Gastroesophageal sphincter (tissue), 4 donors: ENCODE results near the gene SDK1. TPM values are rescaled to one million over a fixed set of nuclear protein-coding genes. Genes with fewer than 3 reads are reported as not detected.

Source experiments
- ATAC-seq: fragments of 150-250 bp; one replicate; pipeline ENCODE4 v1.9.1; 2016; ENCODE audit warnings: mild to moderate bottlenecking, moderate library complexity
- H3K27ac ChIP-seq, 4 donors: fragments of 200-600 bp; sonication (generic) in 3 of 4; 1 replicate in 3 of 4; 2 replicates in 1 of 4; pipeline ENCODE4 v1.5.1; 2016 to 2019
- H3K27me3 ChIP-seq: fragments of 200-600 bp; sonication (generic); one replicate; pipeline ENCODE4 v1.5.1; 2019
- H3K36me3 ChIP-seq, 2 donors: fragments of 200-600 bp; sonication (generic); one replicate each; pipeline ENCODE4 v1.5.1; 2019; ENCODE audit warnings: control low read depth in 1 of 2
- H3K4me1 ChIP-seq, 3 donors: fragments of 200-600 bp; sonication (generic); 1 replicate in 2 of 3; 2 replicates in 1 of 3; pipeline ENCODE4 v1.5.1; 2016 to 2019; ENCODE audit warnings: control low read depth in 2 of 3
- H3K4me3 ChIP-seq, 2 donors: fragments of 200-600 bp; sonication (generic); one replicate each; pipeline ENCODE4 v1.5.1; 2019; ENCODE audit warnings: mild to moderate bottlenecking in 1 of 2, moderate library complexity in 1 of 2
- H3K9me3 ChIP-seq, 3 donors: fragments of 200-600 bp; sonication (generic); one replicate each; pipeline ENCODE4 v1.5.1; 2017 to 2019; ENCODE audit warnings: control low read depth in 2 of 3
- EP300 ChIP-seq: sonication (generic); formaldehyde crosslinking; IDR thresholded peaks from one replicate; pipeline ENCODE4 v1.6.1; 2017; ENCODE audit warnings: antibody characterized with exemption, mild to moderate bottlenecking
- POLR2A ChIP-seq, 2 donors: fragments of 450-650 bp; IDR thresholded peaks; one replicate each; pipeline ENCODE4 v1.6.1; 2017; ENCODE audit warnings: antibody characterized with exemption in 2 of 2, mild to moderate bottlenecking in 2 of 2, moderate library complexity in 1 of 2
- POLR2AphosphoS5 ChIP-seq: sonication (generic); formaldehyde crosslinking; IDR thresholded peaks from one replicate; pipeline ENCODE4 v1.6.1; 2017; ENCODE audit warnings: antibody characterized with exemption
- WGBS, 2 donors: methylation state at CpG; one replicate each; pipeline ENCODE4 v1.1.5; 2018; ENCODE audit warnings: low coverage in 1 of 2; 5-methylcytosine and 5-hydroxymethylcytosine counted together
- total RNA-seq, 4 donors: library from RNA; depleted of rRNA; stranded (reverse); fragments of >200 nt; gene quantifications; one replicate each; pipeline ENCODE4 v1.1.0, GENCODE V29; 2016
- TF ChIP-seq, protein P1 (sequence below), 4 experiments: fragments of 200-600 bp in 2 of 4; fragments of 450-650 bp in 2 of 4; sonication (generic) in 1 of 4; IDR thresholded peaks; one replicate each; pipeline ENCODE4 v1.5.1; 2017 to 2019; ENCODE audit warnings: antibody characterized with exemption in 4 of 4, mild to moderate bottlenecking in 2 of 4, moderate library complexity in 2 of 4

The SDK1 gene
- total RNA-seq, 4 donors from 2014 or later, result 6.1 to 13.6 (median 8.7) TPM

DNA sequence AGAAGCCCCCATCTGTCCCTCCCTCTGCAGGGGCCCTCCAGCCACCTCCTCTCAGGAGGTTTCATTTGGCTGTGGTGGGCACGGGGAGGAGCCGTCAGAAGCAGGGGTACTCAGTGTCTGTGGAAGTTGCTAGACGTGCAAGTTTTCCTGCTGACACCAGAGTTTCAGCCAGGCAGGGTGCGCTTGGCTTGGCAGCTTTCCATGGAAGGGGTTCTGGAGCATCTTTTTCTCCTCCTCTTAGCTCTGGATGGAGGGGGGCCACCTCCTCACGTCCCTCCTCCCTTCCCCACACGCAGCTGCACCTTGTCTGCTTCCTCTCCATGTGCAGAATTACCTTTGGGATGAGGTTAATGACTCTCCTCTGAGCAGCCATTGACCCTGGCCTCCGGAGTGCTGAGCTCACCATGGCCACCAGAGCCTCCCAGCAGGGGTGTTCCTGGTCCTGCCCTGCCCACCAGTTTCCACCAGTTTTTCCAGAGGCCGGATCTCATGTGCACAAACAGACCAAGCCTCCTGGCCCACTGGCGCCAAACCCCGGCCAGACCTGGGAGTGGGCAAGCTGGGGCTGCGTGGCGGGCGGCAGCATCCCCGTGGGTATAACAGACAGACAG, 801.3 kb downstream of the SDK1 start:
- Histone ChIP-seq H3K27me3 (no peaks in the 10 kb centered on the region), H3K36me3 (no peaks in the 10 kb centered on the region), H3K4me1 (no peaks in the 10 kb centered on the region), H3K27ac (no peak overlapping the region), H3K4me3 (no peak overlapping the region), H3K9me3 (no peaks in the 10 kb centered on the region)
- ATAC-seq, result peak; percentile 34
- 40 to 43% methylated on average over 1 to 5 of the region's 14 CpGs for WGBS, 2 donors
- TF ChIP-seq POLR2A (IDR thresholded peaks at IDR 0.05) (no peak), POLR2AphosphoS5 (no peak), EP300 (no peak)
- TF ChIP-seq, protein P1, sequence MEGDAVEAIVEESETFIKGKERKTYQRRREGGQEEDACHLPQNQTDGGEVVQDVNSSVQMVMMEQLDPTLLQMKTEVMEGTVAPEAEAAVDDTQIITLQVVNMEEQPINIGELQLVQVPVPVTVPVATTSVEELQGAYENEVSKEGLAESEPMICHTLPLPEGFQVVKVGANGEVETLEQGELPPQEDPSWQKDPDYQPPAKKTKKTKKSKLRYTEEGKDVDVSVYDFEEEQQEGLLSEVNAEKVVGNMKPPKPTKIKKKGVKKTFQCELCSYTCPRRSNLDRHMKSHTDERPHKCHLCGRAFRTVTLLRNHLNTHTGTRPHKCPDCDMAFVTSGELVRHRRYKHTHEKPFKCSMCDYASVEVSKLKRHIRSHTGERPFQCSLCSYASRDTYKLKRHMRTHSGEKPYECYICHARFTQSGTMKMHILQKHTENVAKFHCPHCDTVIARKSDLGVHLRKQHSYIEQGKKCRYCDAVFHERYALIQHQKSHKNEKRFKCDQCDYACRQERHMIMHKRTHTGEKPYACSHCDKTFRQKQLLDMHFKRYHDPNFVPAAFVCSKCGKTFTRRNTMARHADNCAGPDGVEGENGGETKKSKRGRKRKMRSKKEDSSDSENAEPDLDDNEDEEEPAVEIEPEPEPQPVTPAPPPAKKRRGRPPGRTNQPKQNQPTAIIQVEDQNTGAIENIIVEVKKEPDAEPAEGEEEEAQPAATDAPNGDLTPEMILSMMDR (IDR thresholded peaks at IDR 0.05), result no peak

DNA sequence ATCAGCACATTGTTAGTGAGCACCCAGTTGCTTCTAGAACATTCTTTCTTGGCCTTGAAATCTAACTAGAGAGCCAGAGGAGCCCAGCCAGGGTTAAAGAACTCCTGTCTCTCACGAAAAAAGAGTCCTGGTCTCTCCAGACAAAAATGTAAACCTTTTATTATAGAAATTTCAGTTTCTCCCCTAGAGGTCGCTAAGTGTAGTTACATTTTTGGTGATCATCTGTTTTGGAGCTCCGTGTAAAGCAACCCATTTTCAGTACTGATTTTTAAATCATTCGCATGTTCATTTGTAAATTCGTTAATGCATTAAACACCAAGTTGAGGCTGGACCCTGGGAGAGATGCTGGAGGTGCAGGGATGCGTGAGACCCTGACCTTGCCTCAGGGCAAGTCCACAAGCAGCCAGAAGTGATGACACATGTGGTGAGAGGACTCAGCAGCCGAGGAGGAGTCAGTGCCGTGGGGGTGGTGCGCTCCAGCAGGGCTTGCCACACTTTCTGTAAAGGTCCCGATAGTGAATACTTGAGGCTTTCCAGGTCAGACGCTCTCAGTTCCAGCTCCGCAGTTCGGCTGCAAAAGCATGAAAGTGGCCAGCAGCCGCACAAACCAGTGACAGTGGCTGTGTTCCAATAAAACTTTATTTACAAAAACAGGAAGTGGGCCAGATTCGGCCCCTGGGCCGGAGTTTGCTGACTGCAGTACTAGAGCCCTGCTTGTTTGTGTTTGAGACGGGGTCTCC, 802.5 kb downstream of the SDK1 start:
- H3K9me3 ChIP-seq, result no peaks in the 10 kb centered on the region
- ATAC-seq, result no peak
- H3K27ac ChIP-seq, result no peak overlapping the region
- no peaks in the 10 kb centered on the region for H3K27me3 ChIP-seq
- 81 to 91% methylated on average over 6 to 16 of the region's 17 CpGs for WGBS, 2 donors
- no peak overlapping the region for H3K4me3 ChIP-seq
- no peaks in the 10 kb centered on the region for H3K36me3 ChIP-seq
- H3K4me1 ChIP-seq, result no peaks in the 10 kb centered on the region
- no peak for TF ChIP-seq EP300
- no peak for TF ChIP-seq POLR2AphosphoS5
- TF ChIP-seq POLR2A (IDR thresholded peaks at IDR 0.05), result no peak
- TF ChIP-seq, protein P1 (IDR thresholded peaks at IDR 0.05), result no peak

DNA sequence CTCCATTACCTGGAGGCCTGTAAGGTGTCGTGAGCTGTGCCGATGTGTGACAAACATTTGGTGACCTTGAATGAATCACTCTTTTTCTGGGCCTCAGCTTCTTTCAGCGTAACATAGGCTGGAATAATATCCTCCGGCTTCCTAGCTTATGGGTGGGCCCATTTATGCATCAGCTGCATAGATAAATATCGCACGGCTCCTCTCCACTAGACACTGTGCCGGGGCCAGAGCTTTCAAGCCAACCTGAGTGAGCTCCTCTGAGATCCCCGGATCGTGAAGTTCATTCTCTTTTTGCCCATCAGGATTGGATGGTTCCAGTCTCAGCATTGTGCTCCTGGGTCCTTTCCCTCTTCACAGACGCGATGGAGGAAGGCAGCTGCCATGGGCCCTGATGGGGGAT, 806.8 kb downstream of the SDK1 start:
- Histone ChIP-seq H3K4me3 (no peak overlapping the region), H3K36me3 (no peaks in the 10 kb centered on the region), H3K27ac (no peak overlapping the region), H3K27me3 (no peaks in the 10 kb centered on the region), H3K4me1 (no peaks in the 10 kb centered on the region), H3K9me3 (no peaks in the 10 kb centered on the region)
- no peak for ATAC-seq
- TF ChIP-seq POLR2AphosphoS5, result no peak
- TF ChIP-seq EP300, result no peak
- TF ChIP-seq, protein P1 (IDR thresholded peaks at IDR 0.05), result no peak
- 93% methylated on average over 10 of the region's 11 CpGs; no CpG with 5 or more reads in 1 of the 2 donors for WGBS, 2 donors

DNA sequence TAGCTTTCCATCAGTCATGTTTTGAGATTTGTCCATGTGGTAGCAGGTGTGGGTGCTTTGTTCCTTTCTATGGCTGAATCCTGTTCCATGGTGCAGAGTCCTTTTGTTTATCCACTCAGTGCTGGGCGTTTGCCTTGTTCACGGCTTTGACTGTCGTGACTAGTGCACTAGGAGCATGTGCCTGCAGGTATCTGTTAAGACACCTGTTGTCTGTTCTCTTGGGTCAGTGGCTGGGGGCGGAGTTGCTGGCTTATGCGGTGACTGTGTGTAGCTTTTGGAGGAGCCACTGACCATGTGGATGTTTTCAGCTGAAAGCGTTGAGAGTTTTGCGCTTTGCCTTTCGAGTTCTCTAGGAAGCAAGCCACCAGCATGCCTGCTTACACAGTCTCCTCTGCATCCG, 807.9 kb downstream of the SDK1 start:
- Histone ChIP-seq H3K27ac (no peak overlapping the region), H3K4me1 (no peaks in the 10 kb centered on the region), H3K4me3 (no peak overlapping the region), H3K9me3 (no peaks in the 10 kb centered on the region), H3K36me3 (peaks cover 0 to 2% of the 10 kb centered on the region in 2 donors), H3K27me3 (no peaks in the 10 kb centered on the region)
- TF ChIP-seq, protein P1 (IDR thresholded peaks at IDR 0.05), result no peak
- no peak for TF ChIP-seq POLR2A (IDR thresholded peaks at IDR 0.05)
- no peak for TF ChIP-seq POLR2AphosphoS5
- TF ChIP-seq EP300, result no peak
- 86% methylated on average over 9 of the region's 9 CpGs; no CpG with 5 or more reads in 1 of the 2 donors for WGBS, 2 donors
- ATAC-seq, result no peak
